Stimulated activated naive CD4-positive, alpha-beta T cell treated with Interleukin-2 at 50 U/mL for 16 hours (primary cell): ENCODE measurements around the gene BABAM2.

Experiments
- DNase-seq: peaks from one replicate; lab custom pipeline; 2025; lab: John Stamatoyannopoulos, UW

The BABAM2 gene

DNA sequence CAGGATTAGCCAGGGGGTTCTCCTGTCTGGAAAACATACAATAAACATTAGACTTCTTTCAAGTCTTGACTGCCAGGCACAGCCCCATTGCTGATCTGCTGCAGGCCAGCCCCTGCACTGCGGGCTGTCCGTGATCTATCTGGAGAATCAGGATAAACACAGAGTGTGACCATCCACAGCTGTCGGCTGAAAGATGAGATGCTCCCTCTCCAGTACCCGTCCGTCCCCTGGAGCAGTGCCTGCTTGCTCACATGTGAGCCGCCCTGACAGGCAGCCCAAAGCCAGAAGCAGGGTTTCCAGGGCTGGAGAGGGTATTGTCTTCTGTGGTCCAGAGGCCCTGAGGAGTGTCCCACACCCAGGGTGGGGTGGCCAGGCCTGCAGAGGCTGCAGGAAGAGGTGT lies 456.1 kb downstream of the BABAM2 start:
- DNase-seq, result no peak

DNA sequence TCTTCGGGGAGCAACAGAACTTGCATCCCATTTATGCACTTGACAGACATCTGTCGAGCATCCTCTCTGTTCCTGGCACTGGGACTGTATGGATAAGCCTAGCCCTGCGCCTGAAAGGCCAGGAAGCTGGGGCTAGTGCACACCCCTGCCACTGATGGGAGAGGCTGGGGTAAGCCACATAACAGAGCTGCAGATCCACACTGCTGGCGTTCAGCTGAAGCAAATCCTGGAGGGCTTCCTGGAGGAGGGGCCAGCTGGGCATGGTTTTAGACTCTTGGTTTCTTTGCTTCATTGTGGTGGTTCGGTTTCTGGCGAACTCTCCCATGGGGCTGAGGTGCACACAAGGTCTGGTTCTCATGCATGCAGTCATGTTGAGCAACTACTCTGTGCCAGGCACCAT lies 456.7 kb downstream of the BABAM2 start:
- no peak for DNase-seq

DNA sequence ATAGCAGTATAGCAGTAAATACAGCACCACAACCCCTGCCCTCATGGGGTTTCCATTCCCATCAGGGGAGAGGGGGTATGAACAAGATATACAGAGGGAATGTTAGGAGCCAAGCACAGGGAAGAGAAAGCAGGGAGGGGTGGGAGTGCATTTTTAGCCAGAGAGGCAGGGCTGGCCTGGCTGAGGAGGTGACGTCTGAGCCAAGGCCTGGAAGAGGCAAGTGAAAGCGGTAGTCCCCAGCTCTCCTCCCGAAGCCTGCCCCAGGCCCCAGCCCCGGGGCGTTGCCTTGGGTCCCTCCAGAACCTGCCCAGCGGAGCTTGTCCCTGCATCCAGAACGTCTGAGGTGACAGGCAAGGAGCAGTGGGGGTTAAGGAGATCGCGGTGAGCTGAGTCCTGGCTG lies 457.1 kb downstream of the BABAM2 start:
- no peak for DNase-seq

DNA sequence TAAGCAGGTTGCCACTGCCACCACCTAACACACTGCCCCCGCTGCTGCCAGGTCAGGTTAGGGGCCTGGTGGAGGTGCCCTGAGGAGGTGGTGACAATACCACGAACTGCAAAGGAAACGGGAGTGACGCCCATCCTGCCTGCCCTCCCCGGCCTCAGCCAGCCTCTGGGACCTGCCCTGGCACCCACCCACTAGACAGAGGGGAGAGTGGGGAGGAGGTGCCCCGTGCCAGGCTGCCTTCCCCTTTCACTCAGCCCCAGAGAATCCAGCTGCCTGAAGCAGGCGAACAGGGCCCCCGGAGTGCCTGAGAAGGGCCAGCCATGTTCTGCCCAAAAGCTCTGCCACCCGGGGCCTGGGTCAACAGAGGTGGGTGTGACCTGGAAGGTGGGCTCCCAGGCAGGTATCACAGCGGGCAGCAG lies 457.6 kb downstream of the BABAM2 start:
- DNase-seq, result peak; percentile 26

DNA sequence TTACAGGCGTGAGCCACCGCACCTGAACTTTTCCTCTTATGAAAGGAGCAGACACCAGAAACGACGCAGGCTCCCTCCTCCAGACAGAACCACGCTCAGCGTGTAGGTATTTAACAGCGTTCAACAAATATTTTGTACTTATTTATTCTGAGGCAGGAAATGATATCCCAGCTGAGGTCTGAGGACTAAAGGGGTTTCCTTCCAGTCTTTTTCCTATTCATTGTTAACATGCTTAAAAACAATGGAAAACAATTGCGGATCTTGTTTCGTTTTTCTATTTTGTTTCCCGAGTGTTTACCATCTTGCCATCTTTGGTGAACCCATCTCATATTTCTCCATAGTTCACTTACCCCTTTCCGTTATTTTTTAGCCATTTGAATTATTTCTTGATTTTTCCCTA lies 458.4 kb downstream of the BABAM2 start:
- DNase-seq, result no peak

DNA sequence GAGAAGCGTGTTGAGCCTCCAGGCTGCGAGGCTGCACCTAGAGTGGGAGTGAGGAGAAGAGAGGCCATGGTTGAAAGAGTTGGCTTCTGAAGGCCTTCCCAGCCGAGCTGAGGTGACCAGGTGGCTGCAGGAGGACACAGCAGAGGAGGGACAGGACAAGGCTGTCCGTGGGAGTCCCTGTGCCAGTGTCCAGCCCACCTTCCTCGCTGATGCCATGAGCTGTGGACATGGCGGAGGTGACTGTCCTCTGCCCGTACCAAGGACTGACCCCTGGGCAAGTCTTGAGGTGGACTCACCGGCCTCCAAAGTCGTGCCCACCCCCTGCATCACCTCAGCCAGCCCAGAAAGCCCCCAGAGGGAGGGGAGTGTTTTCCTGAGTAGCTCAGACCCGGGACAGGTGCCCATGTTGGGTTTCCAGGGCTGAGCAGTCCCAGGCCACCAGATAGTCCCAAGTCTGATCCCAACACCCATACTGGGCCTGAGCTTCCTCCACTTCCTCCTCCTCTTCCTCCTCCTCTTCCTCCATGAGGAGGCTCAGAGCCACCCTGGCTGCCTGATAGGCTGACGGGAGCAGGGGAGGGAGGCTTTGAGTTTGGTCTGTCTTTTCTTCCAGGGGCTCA lies 459.1 kb downstream of the BABAM2 start:
- DNase-seq, result no peak

DNA sequence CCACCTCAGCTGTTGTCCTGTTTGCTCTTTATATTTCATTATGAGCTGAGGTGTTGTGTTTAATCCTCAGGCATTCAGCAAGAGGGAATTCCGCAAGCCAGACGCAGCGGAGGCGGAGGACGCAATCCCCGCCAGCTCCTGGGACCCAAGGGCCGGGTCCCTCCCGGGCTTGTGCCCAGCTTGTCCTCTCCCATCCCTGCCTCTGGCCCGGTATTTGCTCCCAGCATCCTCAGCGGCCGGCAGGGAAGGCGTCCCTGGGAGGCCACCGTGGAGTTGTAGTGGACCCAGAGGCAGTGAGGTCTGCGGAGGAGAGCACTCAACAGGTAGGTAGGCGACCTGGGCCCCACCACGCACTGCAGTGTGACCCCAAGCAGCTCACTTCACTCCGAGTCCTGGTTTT lies 459.7 kb downstream of the BABAM2 start:
- DNase-seq, result no peak

DNA sequence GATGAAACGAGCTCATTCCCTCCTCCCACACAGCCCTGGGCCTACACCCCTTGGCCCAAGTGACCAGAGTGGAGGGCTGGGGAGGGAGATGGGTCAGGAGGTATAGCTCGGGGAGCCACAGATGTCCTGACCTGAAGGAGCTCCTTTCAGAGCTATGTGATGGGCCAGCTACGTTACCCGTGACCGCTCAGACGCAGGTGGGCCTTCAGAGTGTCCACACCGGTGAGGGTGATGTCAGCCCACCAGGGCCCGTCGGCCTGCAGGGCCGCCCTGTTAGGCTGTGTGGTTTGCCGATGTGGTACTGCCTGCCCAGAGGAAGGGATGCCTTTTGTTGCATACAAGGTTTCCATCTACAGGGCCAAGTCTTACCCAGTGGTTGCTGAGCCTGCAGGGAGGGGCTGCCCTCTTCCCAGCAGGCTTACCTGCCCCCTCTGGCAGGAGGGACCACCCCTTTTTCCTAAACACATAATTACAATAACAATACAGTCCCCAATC lies 460.3 kb downstream of the BABAM2 start:
- DNase-seq, result no peak

DNA sequence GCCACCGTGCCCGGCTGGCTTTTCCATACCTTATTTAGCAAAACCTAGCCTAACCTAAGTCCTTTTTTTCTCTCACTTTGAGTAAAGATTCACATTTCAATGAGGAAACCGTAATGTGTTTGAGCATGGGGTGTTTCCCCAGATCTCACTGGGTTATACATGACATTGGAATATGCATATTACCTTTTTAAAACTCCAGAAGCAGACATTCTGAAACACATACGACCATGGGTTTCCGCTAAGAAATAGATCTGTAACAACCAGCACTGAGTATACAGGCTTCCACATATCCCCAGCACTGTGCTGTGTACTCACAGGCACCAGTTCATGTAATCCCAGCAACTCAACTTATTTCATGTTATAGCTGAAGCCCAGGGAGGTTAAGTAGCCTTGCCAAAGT lies 461.1 kb downstream of the BABAM2 start:
- no peak for DNase-seq

DNA sequence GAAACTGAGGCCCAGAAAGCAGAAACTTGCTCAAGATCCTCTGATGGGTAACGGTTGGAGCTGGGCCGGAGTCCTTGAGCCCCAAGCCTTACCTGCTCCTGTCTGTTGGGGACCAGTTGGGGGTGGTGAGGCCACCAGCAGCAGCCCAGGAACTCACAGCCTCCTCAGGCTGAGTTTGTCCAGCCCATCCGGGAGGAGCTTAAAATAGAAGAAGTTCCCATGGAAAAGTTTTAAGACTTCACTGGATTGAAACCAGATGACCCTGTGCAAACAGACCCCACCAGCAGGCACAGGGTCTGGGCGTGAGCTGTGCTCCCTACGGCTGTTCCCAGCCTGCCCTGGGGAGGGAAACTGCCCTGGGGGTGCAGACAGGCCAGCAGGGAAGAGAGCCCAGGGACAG lies 461.6 kb downstream of the BABAM2 start:
- no peak for DNase-seq

DNA sequence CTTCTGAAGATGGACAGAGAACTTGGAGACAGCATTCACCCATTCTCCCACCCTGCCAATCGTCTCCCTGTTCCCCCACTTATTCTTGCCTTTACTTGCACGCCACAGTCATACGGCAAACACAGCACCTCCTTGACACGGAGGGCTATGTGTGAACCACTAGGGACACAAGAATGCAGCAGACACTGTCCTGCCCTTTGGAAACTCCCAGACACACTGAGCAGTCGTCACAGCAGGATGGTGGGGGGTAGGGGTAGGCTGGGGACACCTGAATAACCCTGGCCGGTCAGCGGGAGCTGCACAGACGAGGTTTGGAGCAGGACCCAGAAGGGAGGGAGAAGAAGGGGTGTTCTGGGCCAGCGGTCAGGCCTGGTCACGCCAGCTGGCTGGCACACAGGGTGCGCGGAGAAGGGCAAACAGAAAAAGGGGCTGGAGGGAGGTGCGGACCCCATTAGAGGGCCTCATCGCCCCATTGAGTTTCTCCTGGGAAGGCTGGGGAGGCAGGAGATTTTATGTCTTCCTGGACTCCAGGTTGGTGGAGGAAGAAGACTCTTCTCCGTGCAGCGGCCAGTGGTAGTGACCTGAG lies 462.2 kb downstream of the BABAM2 start:
- DNase-seq, result no peak

DNA sequence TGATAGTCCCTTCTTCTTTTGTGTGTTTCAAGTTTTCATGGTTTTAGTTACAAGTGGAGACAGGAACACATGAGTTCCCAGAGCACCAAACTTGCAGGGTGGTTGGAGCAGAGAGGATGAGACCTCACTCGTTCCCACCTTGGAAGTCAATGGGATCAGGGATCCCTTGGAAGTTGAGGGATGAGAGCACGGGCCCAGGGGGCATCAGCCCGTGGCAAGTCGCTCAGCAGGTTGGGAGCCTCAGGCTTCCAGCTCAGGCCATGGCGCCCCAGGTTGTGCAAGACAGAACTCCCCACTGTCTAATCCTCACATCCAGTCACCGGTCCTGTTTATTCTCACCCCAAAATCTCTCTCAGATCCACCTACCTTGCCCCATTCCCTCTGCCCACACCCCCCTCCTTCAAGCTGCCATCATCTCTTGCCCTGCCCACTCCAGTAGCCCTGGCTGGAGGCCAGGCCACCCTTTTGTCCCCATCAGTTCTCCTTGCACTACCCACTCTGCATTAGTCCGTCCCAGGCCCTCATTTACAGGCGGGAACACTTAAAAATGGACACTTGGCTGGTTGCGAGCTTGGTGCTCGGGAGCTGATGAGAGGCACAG lies 464.5 kb downstream of the BABAM2 start:
- no peak for DNase-seq

DNA sequence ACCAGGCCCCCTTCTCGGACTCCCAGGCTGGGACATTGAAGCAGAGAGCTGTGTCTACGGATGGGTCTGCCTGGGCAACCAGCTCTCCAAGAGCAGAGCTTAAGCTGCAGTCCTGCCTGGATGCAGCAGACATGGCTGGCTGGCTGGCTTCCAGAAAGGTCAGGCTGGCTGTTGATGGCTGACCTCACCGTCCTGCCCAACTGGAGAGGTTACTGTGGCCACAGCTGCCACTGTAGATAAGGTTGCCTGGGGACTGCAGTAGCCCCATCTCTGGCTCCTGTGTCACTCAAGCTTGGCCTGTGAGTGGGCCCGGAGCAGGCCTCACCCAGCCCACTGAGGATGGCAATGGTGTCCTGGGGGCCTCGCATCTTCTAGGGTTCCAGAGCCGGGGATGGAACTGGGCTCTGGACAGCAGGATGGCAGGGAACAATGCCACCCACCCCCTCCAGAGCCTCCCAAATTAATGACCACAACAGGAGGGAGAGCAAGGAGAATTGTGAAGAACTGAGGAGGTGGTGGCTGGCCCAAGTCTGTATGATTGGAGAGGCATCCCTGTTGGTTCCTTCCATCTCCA lies 465.1 kb downstream of the BABAM2 start:
- no peak for DNase-seq

DNA sequence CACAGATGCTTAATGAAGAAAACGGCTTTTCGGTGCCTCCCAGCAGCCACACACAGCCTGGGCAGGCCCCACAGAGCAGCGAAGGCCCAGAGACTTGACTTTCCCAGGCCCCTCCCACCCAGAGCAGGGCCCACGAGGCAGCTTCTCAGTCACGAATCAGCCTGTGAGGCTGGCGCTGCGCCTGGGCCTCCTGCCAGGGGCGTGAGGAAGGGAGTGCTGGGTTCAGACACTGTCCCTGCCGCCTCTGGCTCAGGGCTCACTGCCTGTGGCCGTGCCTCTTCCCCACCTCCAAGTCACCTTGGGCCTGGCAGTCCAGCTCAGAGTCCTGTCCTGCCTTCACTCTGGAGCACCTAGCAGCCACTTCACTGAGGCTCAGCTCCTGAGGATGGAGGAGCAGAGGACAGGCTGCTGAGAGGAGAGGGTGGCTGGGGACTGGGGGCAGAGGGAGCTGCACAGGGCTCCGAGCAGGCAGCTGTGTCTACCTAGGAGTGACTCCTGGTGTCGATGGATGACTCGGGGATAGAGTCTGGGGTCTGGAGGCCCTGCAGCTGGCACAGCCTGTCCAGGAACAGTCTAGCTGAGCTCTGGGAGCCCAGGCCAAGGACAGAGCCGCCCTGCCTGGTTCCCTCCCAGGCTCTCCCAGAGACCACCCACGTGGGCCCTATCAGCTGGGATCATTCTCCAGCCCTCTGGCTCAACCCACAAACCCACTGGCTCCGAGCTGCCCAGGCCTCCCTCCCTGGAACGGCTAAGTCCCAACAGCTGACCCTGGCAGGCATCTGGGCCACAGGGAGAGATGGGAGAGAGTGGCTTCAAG lies 465.8 kb downstream of the BABAM2 start:
- no peak for DNase-seq

DNA sequence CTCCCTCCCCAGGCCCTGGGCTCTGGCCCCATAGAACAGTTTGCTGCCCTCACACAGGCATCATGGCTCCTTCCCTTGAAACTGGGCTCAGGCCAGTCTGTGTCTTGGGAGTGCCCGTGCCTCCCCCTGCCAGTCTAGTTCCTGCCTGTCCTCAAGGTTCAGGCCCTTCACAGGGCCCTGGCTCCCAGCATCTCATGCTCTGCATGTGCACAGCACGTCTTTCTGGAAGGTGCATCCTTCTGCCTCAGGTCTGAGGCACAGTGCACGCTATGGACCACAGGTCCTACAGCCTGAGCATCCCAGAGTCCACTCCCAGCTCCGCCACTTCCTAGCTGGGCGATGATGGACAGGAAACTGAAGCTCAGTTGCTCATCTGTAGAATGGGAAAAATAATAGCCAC lies 466.5 kb downstream of the BABAM2 start:
- no peak for DNase-seq

DNA sequence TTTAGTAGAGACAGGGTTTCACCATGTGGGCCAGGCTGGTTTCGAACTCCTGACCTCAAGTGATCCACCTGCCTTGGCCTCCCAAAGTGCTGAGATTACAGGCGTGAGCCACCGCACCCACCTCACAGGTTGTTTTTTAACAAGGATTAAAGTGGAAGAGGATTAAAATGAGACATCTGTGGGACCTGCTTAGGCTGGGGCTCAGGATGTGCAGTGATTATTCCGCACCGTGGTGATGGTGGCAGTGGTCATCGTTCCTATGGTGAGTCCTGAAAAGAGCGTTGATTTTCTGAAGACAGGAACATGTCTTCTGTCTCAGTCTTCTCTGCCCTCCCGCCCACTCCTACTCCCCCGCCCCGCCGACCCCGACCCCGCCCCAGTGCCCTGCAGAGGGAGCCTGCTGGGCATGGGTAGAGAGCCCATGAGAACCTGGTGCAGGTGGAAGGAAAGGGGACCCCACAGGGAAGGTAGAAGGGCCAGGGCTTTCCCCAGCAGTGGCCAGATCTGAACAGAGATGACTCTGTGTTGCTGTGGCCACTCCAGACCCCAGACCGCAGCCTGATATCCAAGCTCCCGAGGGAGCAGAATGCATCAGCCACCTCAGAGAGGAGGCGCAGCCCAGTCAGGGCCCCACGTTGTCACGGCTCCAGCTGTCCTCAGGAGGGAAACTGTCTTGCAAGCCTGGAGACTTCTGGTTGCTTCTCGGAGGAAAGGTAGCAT lies 467.6 kb downstream of the BABAM2 start:
- DNase-seq, result no peak

DNA sequence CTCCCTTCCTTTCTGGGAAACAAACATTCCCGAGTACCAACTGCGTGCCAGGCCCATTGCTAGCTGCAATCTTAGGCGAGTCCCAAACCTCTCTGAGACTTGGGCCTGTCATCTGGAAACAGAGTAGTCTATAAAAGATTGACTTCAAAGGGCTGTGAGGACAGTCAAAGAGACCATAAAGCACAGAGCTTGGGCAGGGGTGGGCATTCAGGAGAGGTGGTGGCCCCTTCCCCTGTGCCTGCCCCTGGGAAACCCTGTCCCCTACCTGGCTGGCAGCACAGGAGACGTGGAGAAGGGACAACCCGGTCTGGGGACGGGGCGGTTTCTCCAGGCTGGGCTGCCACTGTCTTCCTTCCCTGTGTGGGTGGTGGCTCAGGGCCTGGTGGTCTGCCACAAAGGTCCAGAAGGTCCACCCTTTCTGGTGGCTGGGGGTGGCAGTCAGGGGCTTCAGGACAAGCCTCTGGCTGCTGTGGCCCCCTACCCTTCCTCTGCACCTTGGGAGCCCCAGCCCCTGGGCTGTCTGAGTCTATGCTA lies 468.2 kb downstream of the BABAM2 start:
- DNase-seq, result no peak

DNA sequence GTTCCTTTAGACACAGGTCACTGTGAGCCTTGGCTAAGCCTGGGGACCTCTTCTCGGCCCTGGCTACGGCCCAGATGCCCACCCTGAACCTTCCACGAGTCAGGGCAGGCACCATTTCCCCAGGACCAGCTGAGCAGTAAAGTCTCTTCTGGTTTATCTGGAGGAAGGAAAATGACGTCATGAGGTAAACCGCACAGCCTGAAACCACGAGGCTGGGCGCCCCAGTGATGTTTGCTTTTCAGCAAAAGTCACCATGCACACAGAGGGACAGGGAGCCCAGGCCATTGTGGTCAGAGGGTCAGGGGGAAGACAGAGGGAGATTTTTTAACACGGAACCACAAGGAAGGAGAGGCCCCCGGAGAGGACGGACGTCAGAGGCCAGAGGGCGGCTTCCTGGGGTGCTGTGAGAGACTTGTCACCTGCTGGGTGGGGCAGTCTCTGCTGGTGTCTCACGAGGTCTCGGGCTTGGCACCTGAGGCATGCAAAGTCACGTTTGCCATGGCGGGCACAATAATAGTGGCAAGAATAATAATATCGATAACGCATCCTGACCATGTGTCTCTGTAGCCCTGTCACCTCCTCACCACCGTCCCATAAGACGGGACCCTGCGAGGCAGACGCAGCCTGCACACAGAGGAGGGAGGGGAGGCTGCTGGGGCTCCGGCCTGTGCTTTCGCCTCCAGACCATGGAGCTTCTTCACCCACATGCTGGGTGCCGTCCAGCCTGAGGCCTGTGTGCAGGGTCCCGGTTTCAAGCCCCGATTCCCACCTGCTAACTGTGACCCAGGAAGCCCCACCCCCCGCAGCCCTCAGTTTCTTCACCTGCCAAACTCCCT lies 468.9 kb downstream of the BABAM2 start:
- peak; percentile 79 for DNase-seq

DNA sequence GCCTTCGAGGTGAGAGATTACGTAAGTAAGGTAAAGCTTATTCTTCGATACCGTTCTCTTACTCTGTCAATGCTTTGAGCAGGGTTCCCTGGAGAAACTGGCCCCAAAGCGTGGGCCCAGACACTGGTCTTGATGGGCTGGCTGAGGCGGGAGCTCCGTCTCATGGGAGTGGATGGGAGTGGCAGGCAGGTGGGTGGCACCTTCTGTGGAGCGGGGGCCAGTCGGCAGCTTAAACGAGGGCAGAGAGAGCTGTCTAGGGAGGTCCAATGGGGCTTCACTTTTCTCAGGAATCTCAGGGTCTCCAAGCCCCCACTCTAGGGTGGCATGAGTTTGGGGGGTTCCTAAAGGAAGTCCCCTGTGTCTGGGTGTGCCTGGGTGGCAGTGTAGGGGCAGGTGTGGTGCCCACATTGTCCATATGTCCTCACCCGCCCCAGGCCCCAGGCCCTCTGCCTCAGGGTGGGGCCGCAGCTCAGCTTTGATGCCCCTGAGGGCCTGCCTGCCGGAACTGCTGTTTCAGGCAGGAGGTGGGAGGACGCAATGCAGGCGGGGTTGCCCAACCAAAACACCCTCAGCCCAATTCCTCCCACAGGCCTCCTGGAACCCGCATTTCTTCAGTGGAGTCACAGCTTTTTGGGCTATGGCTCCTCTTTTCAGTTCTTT lies 469.7 kb downstream of the BABAM2 start:
- DNase-seq, result no peak

DNA sequence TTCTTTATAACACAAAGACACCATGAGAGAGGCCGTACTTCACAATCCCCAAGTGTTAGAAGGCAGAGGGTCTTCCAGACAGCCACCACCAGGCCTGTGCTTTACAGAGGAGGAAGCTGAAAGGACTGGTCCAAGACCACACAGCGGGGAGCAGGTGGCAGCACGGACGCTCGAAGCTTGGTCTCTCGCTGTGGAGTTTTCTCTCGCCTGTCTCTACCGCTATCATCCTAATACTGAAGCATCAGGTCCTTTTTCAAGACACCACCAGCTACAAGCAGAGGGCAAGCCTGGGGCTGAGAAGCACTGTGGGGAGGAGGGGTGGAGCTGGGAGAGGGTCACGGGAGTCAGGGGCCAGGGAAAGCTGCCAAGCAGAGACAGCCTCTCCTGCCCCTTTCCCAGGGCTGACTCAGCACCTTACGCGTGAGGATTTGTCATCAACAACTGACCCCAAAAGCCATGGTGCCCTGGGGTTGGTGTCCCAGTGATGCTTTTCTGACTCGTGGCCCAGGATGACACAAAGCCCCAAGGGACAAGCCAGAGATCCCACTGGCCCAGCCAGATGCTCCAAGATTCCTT lies 470.3 kb downstream of the BABAM2 start:
- DNase-seq, result no peak
